Stimulated activated CD4-positive, alpha-beta T cell treated with anti-CD3 and anti-CD28 coated beads, Interleukin-4, amount 100 ng/mL, for 24 hours (primary cell): Measurements from ENCODE around the gene CPNE8.
"Not testable (repeated sequence)": the region's sequence is repeated elsewhere in the genome, so short reads cannot be mapped to it uniquely, and the experiment has no call there.

ENCODE experiments used
- DNase-seq: peaks from one replicate; pipeline ENCODE4 v3.0.0-alpha.2; 2020

The CPNE8 gene

GRCh38 chr12:38823314-38823713 lies 82.1 kb downstream of the CPNE8 start:
- DNase-seq, result no peak

- DNase-seq, result no peak
These were observed 87.4 kb downstream of the CPNE8 start for GRCh38 chr12:38817942-38818341.

GRCh38 chr12:38813923-38814322 lies 91.5 kb downstream of the CPNE8 start:
- DNase-seq, result no peak

- no peak for DNase-seq
These were observed 93.5 kb downstream of the CPNE8 start for GRCh38 chr12:38811814-38812356.

GRCh38 chr12:38809832-38810231 lies 95.6 kb downstream of the CPNE8 start:
- no peak for DNase-seq

- DNase-seq, result no peak
These were observed 117.3 kb downstream of the CPNE8 start for GRCh38 chr12:38788106-38788505.

- DNase-seq, result no peak
These were observed 120.0 kb downstream of the CPNE8 start for GRCh38 chr12:38785381-38785780.

- DNase-seq, result no peak
These were observed 122.1 kb downstream of the CPNE8 start for GRCh38 chr12:38783304-38783703.

- no peak for DNase-seq
These were observed 123.0 kb downstream of the CPNE8 start for GRCh38 chr12:38782359-38782758.

GRCh38 chr12:38776647-38777046 lies 128.7 kb downstream of the CPNE8 start:
- no peak for DNase-seq

- no peak for DNase-seq
These were observed 129.9 kb downstream of the CPNE8 start for GRCh38 chr12:38775457-38775856.

- no peak for DNase-seq
These were observed 133.0 kb downstream of the CPNE8 start for GRCh38 chr12:38772437-38772836.

GRCh38 chr12:38771871-38772270 lies 133.5 kb downstream of the CPNE8 start:
- DNase-seq, result peak; percentile 39

- no peak for DNase-seq
These were observed 143.6 kb downstream of the CPNE8 start for GRCh38 chr12:38761636-38762342.

GRCh38 chr12:38761111-38761510 lies 144.3 kb downstream of the CPNE8 start:
- no peak for DNase-seq

- DNase-seq, result no peak
These were observed 145.8 kb downstream of the CPNE8 start for GRCh38 chr12:38759621-38760020.

- no peak for DNase-seq
These were observed 158.6 kb downstream of the CPNE8 start for GRCh38 chr12:38746744-38747143.

- no peak for DNase-seq
These were observed 159.8 kb downstream of the CPNE8 start for GRCh38 chr12:38745601-38746000.

GRCh38 chr12:38744041-38744440 lies 161.3 kb downstream of the CPNE8 start:
- no peak for DNase-seq

GRCh38 chr12:38742496-38742895 lies 162.9 kb downstream of the CPNE8 start:
- not testable (repeated sequence) for DNase-seq

GRCh38 chr12:38736821-38737220 lies 168.6 kb downstream of the CPNE8 start:
- DNase-seq, result no peak

GRCh38 chr12:38732761-38733160 lies 172.6 kb downstream of the CPNE8 start:
- DNase-seq, result no peak

GRCh38 chr12:38728894-38729293 lies 176.5 kb downstream of the CPNE8 start:
- DNase-seq, result no peak

GRCh38 chr12:38721611-38722252 lies 183.7 kb downstream of the CPNE8 start:
- no peak for DNase-seq
